Epithelial cell of proximal tubule (primary cell): Measurements from ENCODE around the gene URM1. TPM values are rescaled to one million over a fixed set of nuclear protein-coding genes. Genes with fewer than 3 reads are reported as not detected.
"Not testable (repeated sequence)": the region's sequence is repeated elsewhere in the genome, so short reads cannot be mapped to it uniquely, and the experiment has no call there.

ENCODE experiments used
- DNase-seq: peaks from one replicate; pipeline ENCODE4 v3.0.0-alpha.2; 2011; ENCODE audit warnings: low read depth
- H3K4me3 ChIP-seq: 2 replicates; pipeline ENCODE4 v1.5.1; 2011; ENCODE audit warnings: low read depth, mild to moderate bottlenecking, low read length
- total RNA-seq: library from RNA; depleted of rRNA; stranded (reverse); fragments of >200 nt; gene quantifications from 2 replicates; pipeline ENCODE4 v1.2.3, GENCODE V29; 2015
- TF ChIP-seq, protein P1 (sequence below): conservative IDR thresholded peaks from 2 replicates; pipeline ENCODE4 v1.5.1; 2012; ENCODE audit warnings: low read depth, mild to moderate bottlenecking, low read length

The URM1 gene
- total RNA-seq, 1 donor from 2014 or later: 39.4 TPM

DNA sequence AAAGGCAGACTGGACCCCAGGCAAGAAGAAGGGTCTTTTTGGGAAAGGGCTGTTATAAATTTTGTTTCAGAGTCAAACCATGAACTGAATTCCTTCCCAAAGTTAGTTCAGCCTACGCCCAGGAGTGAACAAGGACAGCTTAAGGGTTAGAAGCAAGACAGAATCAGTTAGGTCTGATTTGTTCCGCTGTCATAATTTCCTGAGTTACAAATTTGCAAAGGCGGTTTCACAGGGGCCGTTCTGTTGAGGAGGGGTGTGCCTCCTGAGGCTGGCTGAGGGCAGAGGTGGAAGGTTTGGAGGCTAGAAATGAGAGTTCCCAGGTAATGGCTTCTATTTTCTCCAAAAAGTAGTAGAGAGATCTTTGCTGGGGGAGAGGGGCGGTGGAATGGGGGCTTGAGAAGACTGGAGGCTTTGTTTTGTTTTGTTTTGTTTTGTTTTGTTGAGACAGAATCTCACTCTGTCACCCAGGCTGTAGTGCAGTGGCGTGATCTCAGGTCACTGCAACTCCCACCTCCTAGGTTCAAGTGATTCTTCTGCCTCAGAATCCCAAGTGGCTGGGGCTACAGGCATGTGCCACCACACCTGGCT lies 45.4 kb downstream of the URM1 start:
- TF ChIP-seq, protein P1, sequence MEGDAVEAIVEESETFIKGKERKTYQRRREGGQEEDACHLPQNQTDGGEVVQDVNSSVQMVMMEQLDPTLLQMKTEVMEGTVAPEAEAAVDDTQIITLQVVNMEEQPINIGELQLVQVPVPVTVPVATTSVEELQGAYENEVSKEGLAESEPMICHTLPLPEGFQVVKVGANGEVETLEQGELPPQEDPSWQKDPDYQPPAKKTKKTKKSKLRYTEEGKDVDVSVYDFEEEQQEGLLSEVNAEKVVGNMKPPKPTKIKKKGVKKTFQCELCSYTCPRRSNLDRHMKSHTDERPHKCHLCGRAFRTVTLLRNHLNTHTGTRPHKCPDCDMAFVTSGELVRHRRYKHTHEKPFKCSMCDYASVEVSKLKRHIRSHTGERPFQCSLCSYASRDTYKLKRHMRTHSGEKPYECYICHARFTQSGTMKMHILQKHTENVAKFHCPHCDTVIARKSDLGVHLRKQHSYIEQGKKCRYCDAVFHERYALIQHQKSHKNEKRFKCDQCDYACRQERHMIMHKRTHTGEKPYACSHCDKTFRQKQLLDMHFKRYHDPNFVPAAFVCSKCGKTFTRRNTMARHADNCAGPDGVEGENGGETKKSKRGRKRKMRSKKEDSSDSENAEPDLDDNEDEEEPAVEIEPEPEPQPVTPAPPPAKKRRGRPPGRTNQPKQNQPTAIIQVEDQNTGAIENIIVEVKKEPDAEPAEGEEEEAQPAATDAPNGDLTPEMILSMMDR: no peak
- DNase-seq: no peak
- no peak overlapping the region for H3K4me3 ChIP-seq

DNA sequence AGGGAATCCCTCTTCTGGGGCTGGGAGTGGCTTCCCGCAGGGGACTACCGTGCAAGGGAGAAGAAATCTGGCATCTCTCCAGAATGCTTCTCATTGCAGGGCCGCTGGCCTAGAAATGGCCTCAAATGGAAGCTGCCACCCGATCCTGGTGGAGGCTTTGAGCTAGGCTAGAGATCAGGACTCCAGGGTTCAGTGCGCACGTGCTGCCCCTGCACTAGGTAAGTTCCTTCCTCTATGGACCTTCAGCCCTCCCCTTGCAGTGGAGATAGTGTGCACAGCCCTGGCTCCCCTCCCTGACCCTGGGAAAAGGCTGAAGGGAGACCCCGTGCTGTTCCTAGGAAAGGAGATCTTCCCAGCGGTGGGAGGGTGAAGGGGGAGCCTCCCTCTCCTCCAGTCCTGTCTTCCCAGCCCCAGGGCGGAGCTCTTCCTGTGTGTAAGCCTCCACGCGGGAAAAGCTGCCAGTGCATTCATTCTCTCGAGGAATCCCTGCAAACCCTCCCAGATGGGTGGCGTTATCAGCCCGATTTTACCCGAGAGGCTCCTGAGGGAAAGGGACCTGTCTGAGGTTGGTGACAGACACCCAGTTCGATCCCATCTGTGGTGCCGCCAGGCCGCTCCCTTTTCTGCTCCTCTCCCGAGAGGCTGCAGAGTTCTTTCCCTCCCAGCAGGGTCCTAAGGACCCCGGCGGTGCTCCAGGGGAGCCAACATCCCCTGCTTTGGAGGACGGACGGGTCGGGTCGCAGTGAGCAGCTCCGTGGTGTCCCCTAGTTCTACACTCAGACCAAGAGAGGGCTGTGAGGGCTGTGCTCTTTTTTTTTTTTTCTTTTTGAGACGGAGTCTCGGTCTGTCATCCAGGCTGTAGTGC lies 48.1 kb downstream of the URM1 start:
- H3K4me3 ChIP-seq: peak overlapping the region; percentile 81
- TF ChIP-seq, protein P1: no peak
- no peak for DNase-seq

DNA sequence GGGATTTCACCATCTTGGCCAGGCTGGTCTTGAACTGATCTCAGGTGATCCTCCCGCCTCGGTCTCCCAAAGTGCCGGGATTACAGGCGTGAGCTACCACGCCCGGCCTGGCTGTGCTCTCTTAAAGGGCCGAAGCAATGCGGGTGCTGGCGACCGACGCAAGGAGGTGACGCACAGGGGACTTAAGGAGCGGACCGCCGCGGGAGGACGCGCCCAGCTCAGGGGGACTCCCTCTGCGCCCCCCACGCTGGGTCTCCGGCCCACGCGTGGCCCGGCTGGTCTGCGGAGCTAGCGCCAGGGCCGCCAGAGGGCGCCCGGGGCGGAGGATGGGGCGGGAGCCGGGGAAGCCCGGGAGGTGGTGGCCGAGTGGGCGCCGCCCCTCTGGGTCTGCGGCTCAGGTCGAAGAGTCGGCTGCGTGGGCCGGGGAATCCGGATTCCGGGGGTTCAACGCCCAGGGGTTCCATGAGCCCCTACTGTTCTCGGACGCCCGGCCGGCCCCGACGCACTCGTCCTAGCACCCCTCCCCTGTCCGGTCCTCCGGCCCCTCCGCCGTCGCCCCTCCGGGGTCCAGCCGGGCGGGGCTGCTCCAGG lies 49.0 kb downstream of the URM1 start:
- TF ChIP-seq, protein P1: peak; percentile 74
- DNase-seq: no peak

DNA sequence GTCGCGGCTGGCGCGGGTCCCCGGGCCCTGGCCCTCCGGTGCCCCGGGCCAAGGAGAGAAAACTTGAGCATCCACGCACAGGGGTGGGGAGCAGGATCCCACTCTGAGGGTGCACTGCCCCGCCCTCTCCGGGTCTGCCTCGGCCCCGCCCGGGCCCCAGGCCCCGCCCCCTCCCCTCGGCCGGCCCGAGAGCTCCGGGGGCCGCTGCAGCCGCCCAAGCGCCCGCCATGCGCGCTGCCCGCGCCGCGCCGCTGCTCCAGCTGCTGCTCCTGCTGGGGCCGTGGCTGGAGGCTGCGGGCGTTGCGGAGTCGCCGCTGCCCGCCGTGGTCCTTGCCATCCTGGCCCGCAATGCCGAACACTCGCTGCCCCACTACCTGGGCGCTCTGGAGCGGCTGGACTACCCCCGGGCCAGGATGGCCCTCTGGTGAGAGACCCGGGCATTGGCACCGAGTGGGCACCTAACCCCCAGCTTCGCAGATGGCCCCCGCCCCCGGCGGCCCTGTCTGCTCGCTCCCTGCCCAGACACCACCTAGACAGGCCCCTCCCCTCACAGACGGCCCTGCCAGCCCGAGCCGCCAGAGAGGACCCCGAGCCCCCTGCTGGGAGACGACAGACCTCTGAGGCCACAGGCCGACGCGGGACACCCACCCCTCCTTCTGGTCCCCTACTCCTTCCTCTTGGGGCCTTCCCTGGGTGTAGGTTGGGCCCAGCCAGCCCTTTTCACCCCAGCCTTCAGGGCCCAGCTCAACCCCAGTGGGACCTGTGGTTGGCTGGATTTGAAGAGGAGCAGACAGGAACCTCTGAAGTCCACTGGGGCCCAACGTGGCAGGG lies 49.7 kb downstream of the URM1 start, which contains the start of gene CERCAM:
TSS of gene CERCAM (plus strand) at position 207 of the 831 bp plus-strand sequence. CDS start at position 228, 21 bp downstream.
- no peak for DNase-seq
- H3K4me3 ChIP-seq: peak within 1 kb of the TSS; percentile 81
- TF ChIP-seq, protein P1: no peak

More for the DNA sequence above, 49.0 kb downstream of the URM1 start:
- H3K4me3 ChIP-seq: peak overlapping the region; percentile 81

DNA sequence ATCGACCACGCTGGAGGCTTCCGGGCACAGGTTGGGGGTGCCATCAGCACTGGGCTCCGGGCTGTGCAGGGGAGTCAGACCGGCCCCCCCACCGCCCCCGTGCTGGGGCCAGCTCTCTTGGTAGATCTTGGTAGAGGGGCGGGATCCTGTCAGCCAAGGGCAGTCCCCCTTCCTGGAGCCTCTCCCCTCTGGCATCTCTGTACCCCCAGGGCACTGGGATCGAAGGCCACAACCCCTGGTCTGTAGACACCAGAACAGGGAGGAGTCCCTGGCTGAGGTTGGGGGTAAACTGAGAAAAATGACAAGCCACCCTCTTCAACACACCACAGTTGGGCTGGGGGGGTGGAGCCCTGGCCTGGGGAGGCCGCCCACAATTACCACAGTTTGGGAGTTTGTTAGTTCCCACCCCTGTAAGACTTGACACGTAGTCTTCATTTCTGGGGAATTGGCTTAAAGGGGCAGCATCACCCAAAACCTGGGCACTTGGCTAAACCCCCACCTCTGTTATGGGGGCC lies 50.4 kb downstream of the URM1 start:
- no peak for DNase-seq
- TF ChIP-seq, protein P1: no peak
- H3K4me3 ChIP-seq: peak overlapping the region; percentile 81

DNA sequence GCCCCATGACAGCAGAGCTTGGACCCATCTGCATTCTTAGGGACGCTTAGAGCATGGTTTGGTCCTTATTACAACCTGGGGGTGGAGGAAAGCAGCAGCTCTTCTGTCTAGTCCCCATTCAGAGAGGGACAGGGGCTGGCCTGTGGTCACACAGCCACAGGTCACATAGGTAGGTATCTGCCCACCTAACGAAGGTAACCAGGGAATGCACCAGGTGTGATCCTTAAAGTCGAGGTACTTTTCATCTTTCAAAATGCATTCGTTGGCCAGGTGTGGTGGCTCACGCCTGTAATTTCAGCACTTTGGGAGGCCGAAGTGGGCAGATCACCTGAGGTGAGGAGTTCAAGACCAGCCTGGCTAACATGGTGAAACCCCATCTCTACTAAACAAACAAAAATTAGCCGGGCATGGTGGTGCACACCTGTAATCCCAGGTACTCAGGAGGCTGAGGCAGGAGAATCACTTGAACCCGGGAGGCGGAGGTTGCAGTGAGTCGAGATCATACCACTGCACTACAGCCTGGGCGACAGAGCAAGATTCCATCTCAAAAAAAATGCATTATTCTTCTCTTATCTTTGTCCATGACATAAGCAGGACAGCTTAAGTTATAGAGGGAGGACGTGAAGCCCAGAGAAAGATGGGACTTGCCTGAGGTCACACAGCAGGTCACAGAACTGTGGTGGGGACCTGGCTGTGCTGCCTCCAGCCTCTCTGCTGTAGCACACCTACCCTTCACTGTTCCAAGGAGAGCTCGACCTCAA lies 51.0 kb downstream of the URM1 start:
- not testable (repeated sequence) for H3K4me3 ChIP-seq

More for the DNA sequence above, 51.0 kb downstream of the URM1 start:
- DNase-seq: not testable (repeated sequence)
